Astrocyte (in vitro differentiated cells and primary cell): ENCODE measurements around the gene SLCO3A1. TPM values are rescaled to one million over a fixed set of nuclear protein-coding genes. Genes with fewer than 3 reads are reported as not detected.

Experiments used
- DNase-seq: peaks from one replicate; pipeline ENCODE4 v3.0.0-alpha.2; 2010; ENCODE audit warnings: low read depth
- FAIRE-seq: peaks from 2 replicates; lab custom pipeline; 2011; peaks lifted over from hg19 to GRCh38; lab: Jason Lieb, UNC
- H2AFZ ChIP-seq: 2 replicates; pipeline ENCODE4 v1.6.0; 2012; ENCODE audit warnings: low read depth, low read length, inconsistent platforms
- H3K27ac ChIP-seq: 2 replicates; pipeline ENCODE4 v1.5.1; 2011; ENCODE audit warnings: low read depth, low read length, inconsistent platforms
- H3K27me3 ChIP-seq: 2 replicates; pipeline ENCODE4 v1.6.0; 2011; ENCODE audit warnings: low read length, inconsistent platforms; ENCODE audit not compliant: insufficient read depth
- H3K36me3 ChIP-seq: 2 replicates; pipeline ENCODE4 v1.5.1; 2011; ENCODE audit warnings: low read length, inconsistent platforms; ENCODE audit not compliant: insufficient read depth
- H3K4me1 ChIP-seq: 2 replicates; pipeline ENCODE4 v1.5.1; 2011; ENCODE audit warnings: low read length, inconsistent platforms; ENCODE audit not compliant: insufficient read depth
- H3K4me2 ChIP-seq: 2 replicates; pipeline ENCODE4 v1.6.0; 2012; ENCODE audit warnings: low read length, inconsistent platforms
- H3K4me3 ChIP-seq: 2 replicates; pipeline ENCODE4 v1.5.1; 2011; ENCODE audit warnings: low read depth, mild to moderate bottlenecking, low read length, inconsistent platforms; ENCODE audit not compliant: insufficient read depth
- H3K79me2 ChIP-seq: 2 replicates; pipeline ENCODE4 v1.6.0; 2012; ENCODE audit warnings: mild to moderate bottlenecking, low read length, inconsistent platforms; ENCODE audit not compliant: insufficient read depth
- H3K9ac ChIP-seq: 2 replicates; pipeline ENCODE4 v1.6.0; 2012; ENCODE audit warnings: mild to moderate bottlenecking, low read length, inconsistent platforms
- H3K9me3 ChIP-seq: 2 replicates; pipeline ENCODE4 v1.5.1; 2012; ENCODE audit warnings: low read depth, mild to moderate bottlenecking, low read length, inconsistent platforms; ENCODE audit not compliant: insufficient read depth
- H4K20me1 ChIP-seq: 2 replicates; pipeline ENCODE4 v1.6.0; 2012; ENCODE audit warnings: low read length, inconsistent platforms; ENCODE audit not compliant: insufficient read depth
- H3K27ac Mint-ChIP-seq: one replicate; pipeline ENCODE4 v1.8.0; 2021; ENCODE audit warnings: mild to moderate bottlenecking, mixed read lengths; ENCODE audit not compliant: unreplicated experiment
- H3K27me3 Mint-ChIP-seq: one replicate; pipeline ENCODE4 v1.8.0; 2021; ENCODE audit warnings: low read depth, mixed read lengths; ENCODE audit not compliant: unreplicated experiment
- H3K36me3 Mint-ChIP-seq: one replicate; pipeline ENCODE4 v1.8.0; 2021; ENCODE audit warnings: low read depth, mixed read lengths; ENCODE audit not compliant: unreplicated experiment
- H3K4me1 Mint-ChIP-seq: one replicate; pipeline ENCODE4 v1.8.0; 2021; ENCODE audit warnings: low read depth, mixed read lengths; ENCODE audit not compliant: unreplicated experiment
- H3K4me3 Mint-ChIP-seq: one replicate; pipeline ENCODE4 v1.8.0; 2021; ENCODE audit warnings: mild to moderate bottlenecking, moderate library complexity, mixed read lengths; ENCODE audit not compliant: unreplicated experiment
- H3K9me3 Mint-ChIP-seq: one replicate; pipeline ENCODE4 v1.8.0; 2021; ENCODE audit warnings: mild to moderate bottlenecking, mixed read lengths; ENCODE audit not compliant: unreplicated experiment
- EZH2 ChIP-seq: IDR thresholded peaks from 2 replicates; pipeline ENCODE4 v1.6.1; 2012; ENCODE audit warnings: mild to moderate bottlenecking, low read length, inconsistent platforms; ENCODE audit not compliant: insufficient read depth
- total RNA-seq: library from RNA; stranded (reverse); gene quantifications from 2 replicates; pipeline ENCODE4 v1.2.1, GENCODE V29; 2021
- TF ChIP-seq, protein P1 (sequence below): IDR thresholded peaks from 2 replicates; pipeline ENCODE4 v1.5.1; 2011; ENCODE audit warnings: low read depth, mild to moderate bottlenecking, inconsistent platforms, low read length, moderate library complexity; ENCODE audit not compliant: insufficient read depth

The SLCO3A1 gene
- total RNA-seq, 1 donor from 2014 or later: 9.4 TPM

- Mint-ChIP-seq H3K9me3 (no peaks in the 10 kb centered on the region), H3K27ac (no peak overlapping the region), H3K27me3 (peaks cover 6% of the 10 kb centered on the region), H3K4me1 (peaks cover 3% of the 10 kb centered on the region), H3K36me3 (no peaks in the 10 kb centered on the region), H3K4me3 (no peak overlapping the region)
- Histone ChIP-seq H3K79me2 (peaks cover 3% of the 10 kb centered on the region), H4K20me1 (peaks cover 14% of the 10 kb centered on the region), H3K9me3 (no peaks in the 10 kb centered on the region), H2AFZ (no peak overlapping the region), H3K4me1 (no peaks in the 10 kb centered on the region), H3K27ac (no peak overlapping the region), H3K9ac (no peak overlapping the region), H3K4me2 (no peak overlapping the region), H3K36me3 (no peaks in the 10 kb centered on the region), H3K4me3 (no peak overlapping the region), H3K27me3 (no peaks in the 10 kb centered on the region)
- TF ChIP-seq, protein P1, sequence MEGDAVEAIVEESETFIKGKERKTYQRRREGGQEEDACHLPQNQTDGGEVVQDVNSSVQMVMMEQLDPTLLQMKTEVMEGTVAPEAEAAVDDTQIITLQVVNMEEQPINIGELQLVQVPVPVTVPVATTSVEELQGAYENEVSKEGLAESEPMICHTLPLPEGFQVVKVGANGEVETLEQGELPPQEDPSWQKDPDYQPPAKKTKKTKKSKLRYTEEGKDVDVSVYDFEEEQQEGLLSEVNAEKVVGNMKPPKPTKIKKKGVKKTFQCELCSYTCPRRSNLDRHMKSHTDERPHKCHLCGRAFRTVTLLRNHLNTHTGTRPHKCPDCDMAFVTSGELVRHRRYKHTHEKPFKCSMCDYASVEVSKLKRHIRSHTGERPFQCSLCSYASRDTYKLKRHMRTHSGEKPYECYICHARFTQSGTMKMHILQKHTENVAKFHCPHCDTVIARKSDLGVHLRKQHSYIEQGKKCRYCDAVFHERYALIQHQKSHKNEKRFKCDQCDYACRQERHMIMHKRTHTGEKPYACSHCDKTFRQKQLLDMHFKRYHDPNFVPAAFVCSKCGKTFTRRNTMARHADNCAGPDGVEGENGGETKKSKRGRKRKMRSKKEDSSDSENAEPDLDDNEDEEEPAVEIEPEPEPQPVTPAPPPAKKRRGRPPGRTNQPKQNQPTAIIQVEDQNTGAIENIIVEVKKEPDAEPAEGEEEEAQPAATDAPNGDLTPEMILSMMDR: no peak
- no peak for TF ChIP-seq EZH2
- no peak for FAIRE-seq
- no peak for DNase-seq
These were observed 31.1 kb downstream of the SLCO3A1 start for GRCh38 chr15:91884606-91885005.

DNA sequence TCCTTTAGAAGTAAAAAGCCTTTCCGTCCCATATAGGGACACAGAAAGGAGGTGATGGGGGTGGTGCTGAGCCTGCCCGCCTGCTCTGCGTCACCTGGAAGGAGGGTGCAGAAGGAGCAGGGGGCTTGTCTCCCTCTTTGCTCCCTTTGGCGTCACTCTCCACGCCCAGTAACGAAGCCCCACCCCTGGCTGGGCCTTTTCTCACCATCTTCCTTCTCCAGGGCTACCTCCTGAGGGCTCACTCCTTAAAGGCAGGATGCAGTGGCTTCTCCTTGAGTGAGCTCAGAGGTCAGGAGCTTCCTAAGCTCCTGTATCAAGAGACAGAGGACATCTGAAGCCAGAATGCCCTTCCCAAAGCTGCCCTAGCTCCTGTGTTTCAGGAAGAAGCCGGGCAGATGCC lies 31.5 kb downstream of the SLCO3A1 start:
- H3K4me3 Mint-ChIP-seq: no peak overlapping the region
- H3K27ac Mint-ChIP-seq: no peak overlapping the region
- Histone ChIP-seq H3K27me3 (no peaks in the 10 kb centered on the region), H3K4me3 (no peak overlapping the region), H4K20me1 (peaks cover 14% of the 10 kb centered on the region), H3K4me2 (no peak overlapping the region), H3K9me3 (no peaks in the 10 kb centered on the region), H3K27ac (no peak overlapping the region), H3K79me2 (peaks cover 3% of the 10 kb centered on the region), H3K4me1 (no peaks in the 10 kb centered on the region), H2AFZ (no peak overlapping the region), H3K36me3 (no peaks in the 10 kb centered on the region), H3K9ac (no peak overlapping the region)
- peaks cover 3% of the 10 kb centered on the region for H3K4me1 Mint-ChIP-seq
- H3K27me3 Mint-ChIP-seq: peaks cover 5% of the 10 kb centered on the region
- TF ChIP-seq, protein P1: no peak
- no peak for TF ChIP-seq EZH2
- no peaks in the 10 kb centered on the region for H3K9me3 Mint-ChIP-seq
- DNase-seq: no peak
- no peaks in the 10 kb centered on the region for H3K36me3 Mint-ChIP-seq
- FAIRE-seq: no peak

DNA sequence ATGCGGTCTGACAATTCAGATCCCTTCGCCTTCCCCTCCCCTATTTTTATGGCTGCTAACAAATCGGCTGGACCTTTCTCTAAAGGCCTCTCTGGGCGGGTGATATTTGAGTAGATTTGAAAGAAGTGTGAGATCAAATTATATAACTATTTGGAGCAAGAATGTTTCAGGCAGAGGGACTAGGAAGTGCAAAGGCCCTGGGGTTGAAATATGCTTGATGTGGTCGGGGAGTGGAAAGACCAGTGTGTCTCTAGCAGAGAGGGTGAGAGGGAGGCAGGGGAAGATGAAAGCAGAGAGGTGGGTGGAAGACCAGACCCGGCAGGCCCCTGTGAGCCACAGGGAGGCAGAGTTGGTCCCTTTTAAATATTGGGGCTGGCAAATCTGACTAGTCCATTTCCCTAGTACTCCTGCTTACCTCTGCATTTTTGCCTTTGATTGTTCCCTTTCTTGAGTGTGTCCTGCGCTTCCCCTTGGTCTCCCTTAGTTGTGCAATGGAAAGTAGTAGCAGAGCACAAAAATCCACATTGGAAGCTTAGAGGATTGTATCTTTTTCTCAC lies 32.3 kb downstream of the SLCO3A1 start:
- H3K36me3 ChIP-seq: no peaks in the 10 kb centered on the region
- Mint-ChIP-seq H3K4me3 (no peak overlapping the region), H3K27me3 (no peaks in the 10 kb centered on the region), H3K4me1 (peaks cover 5% of the 10 kb centered on the region), H3K36me3 (no peaks in the 10 kb centered on the region), H3K27ac (no peak overlapping the region), H3K9me3 (no peaks in the 10 kb centered on the region)
- H3K4me2 ChIP-seq: no peak overlapping the region
- no peak overlapping the region for H2AFZ ChIP-seq
- H3K79me2 ChIP-seq: peaks cover 3% of the 10 kb centered on the region
- no peaks in the 10 kb centered on the region for H3K9me3 ChIP-seq
- no peak for TF ChIP-seq EZH2
- TF ChIP-seq, protein P1: no peak
- FAIRE-seq (no peak), DNase-seq (no peak)
- no peak overlapping the region for H3K4me3 ChIP-seq
- H4K20me1 ChIP-seq: peaks cover 14% of the 10 kb centered on the region
- no peaks in the 10 kb centered on the region for H3K27me3 ChIP-seq
- H3K27ac ChIP-seq: no peak overlapping the region
- no peaks in the 10 kb centered on the region for H3K4me1 ChIP-seq
- H3K9ac ChIP-seq: no peak overlapping the region
